H1 (cell line): ENCODE data around the gene CD1D. TPM values are rescaled to one million over a fixed set of nuclear protein-coding genes. Genes with fewer than 3 reads are reported as not detected.
"Not testable (repeated sequence)": the region's sequence is repeated elsewhere in the genome, so short reads cannot be mapped to it uniquely, and the experiment has no call there.

ENCODE experiments used
- CTCF ChIA-PET: fragments of 300-600 bp; sonication (Branson Sonifier 250); formaldehyde crosslinking; loops from one replicate; lab custom pipeline; 2021; ENCODE audit not compliant: partially characterized antibody; lab: Charles Lee
- POLR2A ChIA-PET: fragments of 300-600 bp; sonication (Branson Sonifier 250); formaldehyde crosslinking; loops from one replicate; lab custom pipeline; 2021; ENCODE audit warnings: inconsistent platforms; ENCODE audit not compliant: partially characterized antibody; lab: Charles Lee
- DNase-seq, 2 experiments: peaks; one replicate each; pipeline versions ENCODE4 v3.0.0 to v3.0.0-alpha.2; 2010 to 2022; ENCODE audit warnings: low spot score in 2 of 2, low read depth in 1 of 2, mixed read lengths in 1 of 2
- FAIRE-seq: peaks from 2 replicates; lab custom pipeline; 2011; peaks lifted over from hg19 to GRCh38; lab: Jason Lieb, UNC
- H2AFZ ChIP-seq: 2 replicates; pipeline ENCODE4 v1.8.1; 2012; ENCODE audit warnings: low read length, inconsistent platforms
- H2AK5ac ChIP-seq: 2 replicates; pipeline ENCODE4 v1.6.1; 2013; ENCODE audit warnings: low read depth, low read length
- H2BK120ac ChIP-seq: replicated peaks from 2 replicates; pipeline ENCODE3; 2013; ENCODE audit warnings: low read depth, low read length, inconsistent platforms
- H2BK12ac ChIP-seq: 2 replicates; pipeline ENCODE4 v1.6.1; 2013; ENCODE audit warnings: low read depth, low read length
- H2BK15ac ChIP-seq: 2 replicates; pipeline ENCODE4 v1.6.1; 2013; ENCODE audit warnings: low read length
- H2BK20ac ChIP-seq: 2 replicates; pipeline ENCODE4 v1.6.1; 2013; ENCODE audit warnings: low read length
- H2BK5ac ChIP-seq: 2 replicates; pipeline ENCODE4 v1.6.1; 2013; ENCODE audit warnings: low read depth, low read length
- H3K14ac ChIP-seq: 2 replicates; pipeline ENCODE4 v1.6.1; 2013; ENCODE audit warnings: inconsistent platforms; ENCODE audit not compliant: insufficient read length
- H3K18ac ChIP-seq: 2 replicates; pipeline ENCODE4 v1.6.1; 2013; ENCODE audit warnings: low read length; ENCODE audit errors: extremely low read depth
- H3K23ac ChIP-seq: 2 replicates; pipeline ENCODE4 v1.6.1; 2013; ENCODE audit warnings: inconsistent platforms; ENCODE audit not compliant: insufficient read length
- H3K23me2 ChIP-seq: 2 replicates; pipeline ENCODE4 v1.6.1; 2013; ENCODE audit warnings: low read depth, low read length
- H3K27ac ChIP-seq: 2 replicates; pipeline ENCODE4 v1.6.1; 2011; ENCODE audit warnings: low read depth, low read length, inconsistent platforms
- H3K27me3 ChIP-seq, 4 experiments: replicated peaks in 1 of 4; 1 replicate in 1 of 4; 2 replicates in 3 of 4; pipeline versions ENCODE4 v1.6.1 to v1.8.1; 2011 to 2013; ENCODE audit warnings: low read length in 3 of 4, mild to moderate bottlenecking in 3 of 4, inconsistent platforms in 2 of 4, mixed read lengths in 2 of 4, moderate library complexity in 1 of 4; ENCODE audit not compliant: control insufficient read depth in 3 of 4, insufficient read depth in 3 of 4; ENCODE audit errors: extremely low read depth in 1 of 4
- H3K36me3 ChIP-seq, 4 experiments: 2 replicates each; pipeline versions ENCODE4 v1.6.1 to v1.8.1; 2011 to 2013; ENCODE audit warnings: mild to moderate bottlenecking in 4 of 4, low read length in 3 of 4, moderate library complexity in 2 of 4, control low read depth in 1 of 4, inconsistent platforms in 1 of 4; ENCODE audit not compliant: insufficient read depth in 4 of 4, control insufficient read depth in 2 of 4
- H3K4ac ChIP-seq: replicated peaks from 2 replicates; pipeline ENCODE3; 2013; ENCODE audit warnings: low read length, low read depth, mixed read lengths, inconsistent platforms; ENCODE audit not compliant: insufficient read length
- H3K4me1 ChIP-seq, 4 experiments: replicated peaks in 1 of 4; 1 replicate in 1 of 4; 2 replicates in 3 of 4; pipeline versions ENCODE4 v1.6.1 to v1.8.1; 2011 to 2013; ENCODE audit warnings: low read length in 3 of 4, inconsistent platforms in 2 of 4, mixed read lengths in 1 of 4; ENCODE audit not compliant: insufficient read depth in 4 of 4, control insufficient read depth in 3 of 4
- H3K4me2 ChIP-seq, 2 experiments: 2 replicates each; pipeline versions ENCODE4 v1.6.1 to v1.8.1; 2011 to 2013; ENCODE audit warnings: low read depth in 2 of 2, low read length in 2 of 2, control low read depth in 1 of 2, inconsistent platforms in 1 of 2, mild to moderate bottlenecking in 1 of 2; ENCODE audit not compliant: insufficient read depth in 1 of 2
- H3K4me3 ChIP-seq, 4 experiments: fragments of 200-600, 300-600 bp in 1 of 4; sonication (generic), shearing (Covaris generic), sonication (Bioruptor Twin) in 1 of 4; 2 replicates each; pipeline versions ENCODE4 v1.5.1 to v1.8.1; 2011 to 2016; ENCODE audit warnings: low read length in 4 of 4, low read depth in 3 of 4, control low read depth in 2 of 4, inconsistent platforms in 2 of 4, mild to moderate bottlenecking in 2 of 4, mixed read lengths in 1 of 4, moderate library complexity in 1 of 4; ENCODE audit not compliant: insufficient read depth in 2 of 4; ENCODE audit errors: extremely low read depth in 1 of 4
- H3K56ac ChIP-seq: replicated peaks from 2 replicates; pipeline ENCODE3; 2013; ENCODE audit warnings: low read depth, mild to moderate bottlenecking, mixed read lengths, low read length, inconsistent platforms; ENCODE audit not compliant: insufficient read length
- H3K79me1 ChIP-seq: 2 replicates; pipeline ENCODE4 v1.6.1; 2013; ENCODE audit warnings: low read depth, low read length, control low read depth
- H3K79me2 ChIP-seq, 2 experiments: 2 replicates each; pipeline versions ENCODE4 v1.6.1 to v1.8.1; 2012 to 2013; ENCODE audit warnings: low read length in 2 of 2, mild to moderate bottlenecking in 2 of 2, inconsistent platforms in 1 of 2; ENCODE audit not compliant: insufficient read depth in 2 of 2, control insufficient read depth in 1 of 2
- H3K9ac ChIP-seq, 4 experiments: replicated peaks in 1 of 4; 1 replicate in 1 of 4; 2 replicates in 3 of 4; pipeline versions ENCODE4 v1.6.1 to v1.8.1; 2011 to 2013; ENCODE audit warnings: low read depth in 3 of 4, low read length in 3 of 4, control low read depth in 2 of 4, mild to moderate bottlenecking in 2 of 4, moderate library complexity in 2 of 4, inconsistent platforms in 1 of 4; ENCODE audit errors: extremely low read depth in 1 of 4
- H3K9me3 ChIP-seq, 2 experiments: 2 replicates each; pipeline versions ENCODE4 v1.6.1 to v1.8.1; 2012 to 2013; ENCODE audit warnings: mild to moderate bottlenecking in 2 of 2, moderate library complexity in 2 of 2, control low read depth in 1 of 2, inconsistent platforms in 1 of 2, low read depth in 1 of 2, low read length in 1 of 2, mixed read lengths in 1 of 2; ENCODE audit not compliant: insufficient read depth in 2 of 2
- H4K20me1 ChIP-seq, 2 experiments: replicated peaks in 1 of 2; 2 replicates each; pipeline versions ENCODE3 to v1.8.1; 2011 to 2013; ENCODE audit warnings: inconsistent platforms in 2 of 2, low read length in 2 of 2, mild to moderate bottlenecking in 1 of 2; ENCODE audit not compliant: insufficient read depth in 2 of 2, control insufficient read depth in 1 of 2
- H4K5ac ChIP-seq: 2 replicates; pipeline ENCODE4 v1.6.1; 2013; ENCODE audit warnings: low read length, low read depth, mixed read lengths, inconsistent platforms; ENCODE audit not compliant: insufficient read length
- H4K8ac ChIP-seq: 2 replicates; pipeline ENCODE4 v1.8.0; 2013; ENCODE audit warnings: mild to moderate bottlenecking, moderate library complexity, low read length, inconsistent platforms; ENCODE audit not compliant: insufficient read depth; ENCODE audit errors: extremely low read depth
- H4K91ac ChIP-seq: replicated peaks from 2 replicates; pipeline ENCODE3; 2013; ENCODE audit warnings: low read length, mixed read lengths, inconsistent platforms; ENCODE audit not compliant: insufficient read length
- WGBS, 2 experiments: shearing (Covaris generic) in 1 of 2; methylation state at CpG; one replicate each; pipeline versions ENCODE4 v1.1.6 to v1.1.7; 2013 to 2015; ENCODE audit warnings: low lambda C conversion rate in 2 of 2, mixed read lengths in 2 of 2, inconsistent platforms in 1 of 2, low coverage in 1 of 2, missing lambda C conversion rate in 1 of 2; ENCODE audit not compliant: insufficient replicate concordance in 2 of 2, insufficient coverage in 1 of 2, insufficient read length in 1 of 2; ENCODE audit errors: extremely low coverage in 1 of 2, missing lambda C conversion rate in 1 of 2; 5-methylcytosine and 5-hydroxymethylcytosine counted together
- polyA plus RNA-seq, 7 experiments: library from polyadenylated mRNA; depleted of rRNA in 3 of 7; stranded (reverse) in 5 of 7; unstranded in 2 of 7; fragments of >200 nt in 5 of 7; fragments of 200-250 nt in 2 of 7; gene quantifications; 1 replicate in 5 of 7; 2 replicates in 1 of 7; 4 replicates in 1 of 7; pipeline versions ENCODE4 v1.2.1 to v1.2.3, GENCODE V29; 2011 to 2013; ENCODE audit warnings: missing spikeins in 2 of 7, mixed read lengths in 2 of 7
- total RNA-seq: library from RNA; stranded (reverse); fragmentation: NEBNext Ultra II Directional; extraction: Animal tissue kit (Norgen Biotek cat#: 25700); gene quantifications from 2 replicates; pipeline ENCODE4 v1.2.1, GENCODE V29; 2021

The CD1D gene
- total and polyA plus RNA-seq, 2 of the 8 experiments (the other 6 are each of a cell fraction or from before 2014, with no cell fraction given): 1.1 to 1.6 TPM

GRCh38 chr1:158176849-158177699 lies 3.6 kb upstream of the CD1D start:
- H3K79me1 ChIP-seq, H3K9ac ChIP-seq, H3K9me3 ChIP-seq, H4K8ac ChIP-seq, H3K79me2 ChIP-seq, H2AFZ ChIP-seq, H2BK120ac ChIP-seq, H3K56ac ChIP-seq, H4K5ac ChIP-seq, H2BK20ac ChIP-seq, H3K23ac ChIP-seq, H2BK5ac ChIP-seq, H3K18ac ChIP-seq, H4K91ac ChIP-seq, H2BK15ac ChIP-seq, H3K36me3 ChIP-seq, H4K20me1 ChIP-seq, H3K4ac ChIP-seq, FAIRE-seq, H3K27ac ChIP-seq, H2AK5ac ChIP-seq, H3K14ac ChIP-seq, DNase-seq, POLR2A ChIA-PET, H2BK12ac ChIP-seq: not testable (repeated sequence)
- Histone ChIP-seq H3K4me1 (peaks cover 0 to 10% (median 3%) of the 10 kb centered on the region in 4 experiments; a peak in 4 of 7 replicates), H3K27me3 (peaks cover 22 to 50% (median 44%) of the 10 kb centered on the region in 4 experiments), H3K23me2 (peaks cover 13% of the 10 kb centered on the region; the same call in 1 of the 2 replicates), H3K4me2 (peak overlapping the region; percentile 41 to 46; a peak in 3 of 4 replicates), H3K4me3 (peak overlapping the region; percentile 27 to 53 (median 30); a peak in 7 of 8 replicates)
- CTCF ChIA-PET: interaction anchor here (0.6 to 1.1 kb wide), 4 partner anchors 27 to 983 kb away, joined by 3 to 4 read pairs (median 3); partner anchors contain the start of gene CD1E
- 74% methylated on average over 19 of the region's 20 CpGs; no CpG with 5 or more reads in 1 of the 2 experiments for WGBS, 2 experiments
